ENCODE measurements around the gene HDAC9. TPM values are rescaled to one million over a fixed set of nuclear protein-coding genes. Genes with fewer than 3 reads are reported as not detected.

HDAC9 gene
- total and polyA plus RNA-seq, 2 donors (not counting 1 experiment from before 2014, with no cell fraction given) = 2.9 to 7.9 TPM

DNA sequence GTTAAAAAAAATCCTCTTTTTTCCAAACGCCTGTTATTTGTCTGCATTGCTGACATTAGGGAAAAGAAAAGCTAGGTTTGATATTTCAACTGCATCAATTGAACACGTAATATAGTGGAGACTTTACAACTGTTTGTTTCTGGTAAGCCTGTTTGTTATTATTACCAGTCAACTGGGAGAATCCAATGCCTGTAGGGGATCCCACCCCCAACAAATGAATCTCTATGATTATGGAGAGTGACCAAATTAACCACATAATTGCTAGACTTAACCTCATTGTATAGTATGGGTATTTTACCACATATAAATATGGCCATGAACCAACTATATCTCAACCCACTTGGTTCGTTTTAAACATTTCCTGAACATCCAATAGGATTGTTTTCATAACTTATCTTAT, 405.8 kb downstream of the HDAC9 start:
- no peak overlapping the region for H3K9ac ChIP-seq (ENCODE audit: insufficient read depth, low read length)
- no peak overlapping the region for H3K4me3 ChIP-seq (replicated peaks in 1 of 4; ENCODE audit: control extremely low read depth in 1 of 4, insufficient read depth in 1 of 4, low read depth in 3 of 4, low read length in 4 of 4)
- H3K9me3 ChIP-seq (ENCODE audit: control insufficient read depth, insufficient read depth, low read depth, low read length) = no peaks in the 10 kb centered on the region
- no peaks in the 10 kb centered on the region for H3K27me3 ChIP-seq (ENCODE audit: control insufficient read depth, insufficient read depth, low read length)
- no peak overlapping the region for H3K27ac ChIP-seq (ENCODE audit: insufficient read depth, low read length)
- no peaks in the 10 kb centered on the region for H3K4me1 ChIP-seq (ENCODE audit: control insufficient read depth, extremely low read depth, insufficient read depth, low read length)
- H2AFZ ChIP-seq (ENCODE audit: low read length) = no peak overlapping the region
- TF ChIP-seq, protein P1, sequence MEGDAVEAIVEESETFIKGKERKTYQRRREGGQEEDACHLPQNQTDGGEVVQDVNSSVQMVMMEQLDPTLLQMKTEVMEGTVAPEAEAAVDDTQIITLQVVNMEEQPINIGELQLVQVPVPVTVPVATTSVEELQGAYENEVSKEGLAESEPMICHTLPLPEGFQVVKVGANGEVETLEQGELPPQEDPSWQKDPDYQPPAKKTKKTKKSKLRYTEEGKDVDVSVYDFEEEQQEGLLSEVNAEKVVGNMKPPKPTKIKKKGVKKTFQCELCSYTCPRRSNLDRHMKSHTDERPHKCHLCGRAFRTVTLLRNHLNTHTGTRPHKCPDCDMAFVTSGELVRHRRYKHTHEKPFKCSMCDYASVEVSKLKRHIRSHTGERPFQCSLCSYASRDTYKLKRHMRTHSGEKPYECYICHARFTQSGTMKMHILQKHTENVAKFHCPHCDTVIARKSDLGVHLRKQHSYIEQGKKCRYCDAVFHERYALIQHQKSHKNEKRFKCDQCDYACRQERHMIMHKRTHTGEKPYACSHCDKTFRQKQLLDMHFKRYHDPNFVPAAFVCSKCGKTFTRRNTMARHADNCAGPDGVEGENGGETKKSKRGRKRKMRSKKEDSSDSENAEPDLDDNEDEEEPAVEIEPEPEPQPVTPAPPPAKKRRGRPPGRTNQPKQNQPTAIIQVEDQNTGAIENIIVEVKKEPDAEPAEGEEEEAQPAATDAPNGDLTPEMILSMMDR (conservative IDR thresholded peaks at IDR 0.05 in 1 of 2, IDR thresholded peaks at IDR 0.05 in 1 of 2; ENCODE audit: low read depth in 1 of 2, low read length in 2 of 2) = no peak
- no peak for TF ChIP-seq EZH2 (IDR thresholded peaks at IDR 0.05; ENCODE audit: low read length, missing control alignments)
- H3K4me2 ChIP-seq (ENCODE audit: extremely low read depth, insufficient read depth, low read length) = no peak overlapping the region
- DNase-seq (ENCODE audit: low read depth in 2 of 2) = no peak
- H3K36me3 ChIP-seq (ENCODE audit: control insufficient read depth, insufficient read depth, low read length) = no peaks in the 10 kb centered on the region
- no peaks in the 10 kb centered on the region for H4K20me1 ChIP-seq (ENCODE audit: control insufficient read depth, extremely low read depth, insufficient read depth, low read length)
- H3K79me2 ChIP-seq (ENCODE audit: control insufficient read depth, insufficient read depth, low read length) = no peaks in the 10 kb centered on the region

DNA sequence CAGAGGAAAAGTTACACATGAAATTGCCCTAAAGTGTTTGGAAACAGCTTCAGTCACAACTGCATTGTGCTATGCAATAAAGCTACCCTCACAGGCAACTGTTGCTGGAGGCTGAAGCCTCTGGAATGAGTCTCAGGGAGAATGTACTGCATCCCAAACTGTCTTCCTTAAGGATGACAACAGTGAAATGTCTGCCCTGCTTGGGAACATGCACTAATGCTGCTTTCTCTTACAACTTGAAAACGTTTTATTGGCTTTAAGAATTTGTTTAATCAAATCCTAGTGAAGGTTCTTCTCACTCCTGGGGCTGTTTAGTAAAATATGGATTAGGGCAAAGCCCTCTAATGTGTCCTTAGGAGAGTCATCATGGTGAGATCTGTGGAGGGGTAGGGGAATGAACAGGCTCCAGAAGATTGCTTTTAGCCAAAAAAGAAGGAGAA, 406.5 kb downstream of the HDAC9 start:
- Histone ChIP-seq H3K4me1 (ENCODE audit: control insufficient read depth, extremely low read depth, insufficient read depth, low read length) (no peaks in the 10 kb centered on the region), H3K4me3 (replicated peaks in 1 of 4; ENCODE audit: control extremely low read depth in 1 of 4, insufficient read depth in 1 of 4, low read depth in 3 of 4, low read length in 4 of 4) (no peak overlapping the region), H3K27ac (ENCODE audit: insufficient read depth, low read length) (no peak overlapping the region), H3K27me3 (ENCODE audit: control insufficient read depth, insufficient read depth, low read length) (no peaks in the 10 kb centered on the region), H3K9me3 (ENCODE audit: control insufficient read depth, insufficient read depth, low read depth, low read length) (no peaks in the 10 kb centered on the region), H2AFZ (ENCODE audit: low read length) (peak overlapping the region; percentile 38), H3K79me2 (ENCODE audit: control insufficient read depth, insufficient read depth, low read length) (no peaks in the 10 kb centered on the region), H3K4me2 (ENCODE audit: extremely low read depth, insufficient read depth, low read length) (no peak overlapping the region), H3K9ac (ENCODE audit: insufficient read depth, low read length) (no peak overlapping the region), H4K20me1 (ENCODE audit: control insufficient read depth, extremely low read depth, insufficient read depth, low read length) (no peaks in the 10 kb centered on the region), H3K36me3 (ENCODE audit: control insufficient read depth, insufficient read depth, low read length) (no peaks in the 10 kb centered on the region)
- TF ChIP-seq, protein P1 (conservative IDR thresholded peaks at IDR 0.05 in 1 of 2, IDR thresholded peaks at IDR 0.05 in 1 of 2; ENCODE audit: low read depth in 1 of 2, low read length in 2 of 2) = no peak
- TF ChIP-seq EZH2 (IDR thresholded peaks at IDR 0.05; ENCODE audit: low read length, missing control alignments) = no peak
- no peak for DNase-seq (ENCODE audit: low read depth in 2 of 2)

DNA sequence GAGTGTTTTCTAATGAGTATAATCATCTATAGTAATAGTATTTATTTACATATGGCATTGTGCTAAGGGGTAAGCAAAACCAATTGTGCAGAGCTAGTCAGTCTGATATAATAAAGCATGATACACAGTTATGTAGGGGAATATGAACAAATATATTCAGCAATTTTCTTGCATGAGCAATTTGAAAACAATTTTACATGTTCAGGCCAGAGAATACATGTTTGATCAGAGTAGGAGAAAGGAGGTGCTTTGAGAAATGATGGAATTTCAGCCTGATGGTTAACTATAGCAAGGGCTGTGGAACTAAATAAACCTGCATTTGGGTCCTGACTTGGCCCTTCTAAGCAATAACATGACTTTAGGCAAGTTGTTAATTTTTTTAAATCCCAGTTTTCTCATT, 407.3 kb downstream of the HDAC9 start:
- Histone ChIP-seq H3K4me2 (ENCODE audit: extremely low read depth, insufficient read depth, low read length) (no peak overlapping the region), H3K4me1 (ENCODE audit: control insufficient read depth, extremely low read depth, insufficient read depth, low read length) (no peaks in the 10 kb centered on the region), H3K27me3 (ENCODE audit: control insufficient read depth, insufficient read depth, low read length) (no peaks in the 10 kb centered on the region), H4K20me1 (ENCODE audit: control insufficient read depth, extremely low read depth, insufficient read depth, low read length) (no peaks in the 10 kb centered on the region), H3K4me3 (replicated peaks in 1 of 4; ENCODE audit: control extremely low read depth in 1 of 4, insufficient read depth in 1 of 4, low read depth in 3 of 4, low read length in 4 of 4) (no peak overlapping the region), H3K36me3 (ENCODE audit: control insufficient read depth, insufficient read depth, low read length) (no peaks in the 10 kb centered on the region), H3K9ac (ENCODE audit: insufficient read depth, low read length) (no peak overlapping the region), H3K9me3 (ENCODE audit: control insufficient read depth, insufficient read depth, low read depth, low read length) (no peaks in the 10 kb centered on the region), H2AFZ (ENCODE audit: low read length) (no peak overlapping the region), H3K79me2 (ENCODE audit: control insufficient read depth, insufficient read depth, low read length) (no peaks in the 10 kb centered on the region), H3K27ac (ENCODE audit: insufficient read depth, low read length) (no peak overlapping the region)
- no peak for TF ChIP-seq EZH2 (IDR thresholded peaks at IDR 0.05; ENCODE audit: low read length, missing control alignments)
- DNase-seq (ENCODE audit: low read depth in 2 of 2) = no peak

Data from fibroblast of lung (primary cell).